ENCODE data around the gene GALNT6. TPM values are rescaled to one million over a fixed set of nuclear protein-coding genes. Genes with fewer than 3 reads are reported as not detected.
A peak's percentile ranks its signal among the peaks of the same experiment; 100 is the strongest.

Gene GALNT6
- total and polyA plus RNA-seq, 2 experiments from 2014 or later, result 4.3 to 9.4 TPM

GRCh38 chr12:51419425-51420193 lies 28.4 kb upstream of the GALNT6 start:
- no peaks in the 10 kb centered on the region for H4K20me1 ChIP-seq (ENCODE audit: insufficient read depth)
- H3K9ac ChIP-seq, result no peak overlapping the region
- H3K4me3 ChIP-seq, result no peak overlapping the region
- peaks cover 6% of the 10 kb centered on the region; the same call in 1 of the 2 replicates for H3K4me1 ChIP-seq (ENCODE audit: insufficient read depth)
- H3K36me3 ChIP-seq (ENCODE audit: low read depth), result no peaks in the 10 kb centered on the region
- WGBS, 2 experiments (ENCODE audit: low coverage in 1 of 2, low lambda C conversion rate in 2 of 2, missing lambda C conversion rate in 2 of 2), result 48 to 53% methylated on average over 11 of the region's 11 CpGs
- no peaks in the 10 kb centered on the region for H3K9me3 ChIP-seq (ENCODE audit: low read depth)
- H3K4me2 ChIP-seq (ENCODE audit: unreplicated experiment), result no peak overlapping the region
- no peaks in the 10 kb centered on the region for H3K27me3 ChIP-seq (replicated peaks; ENCODE audit: insufficient read depth)
- no peaks in the 10 kb centered on the region for H3K9me2 ChIP-seq (ENCODE audit: insufficient read depth)
- DNase-seq, result peak; percentile 11
- H2AFZ ChIP-seq, result no peak overlapping the region
- peaks cover 7% of the 10 kb centered on the region for H3F3A ChIP-seq (ENCODE audit: insufficient read depth)
- no peaks in the 10 kb centered on the region for H3K79me2 ChIP-seq (ENCODE audit: insufficient read depth)
- in situ Hi-C loops (cut with MboI), result loop anchor here (10.0 kb wide), 1 partner anchor 405 kb away; no protein-coding TSS in a partner anchor
- no peak for TF ChIP-seq EZH2 (IDR thresholded peaks at IDR 0.05; ENCODE audit: insufficient read depth, poor library complexity, severe bottlenecking)
- H3K27ac ChIP-seq, result no peak overlapping the region

- DNase-seq, result no peak
- no peaks in the 10 kb centered on the region for H4K20me1 ChIP-seq (ENCODE audit: insufficient read depth)
- H3K4me2 ChIP-seq (ENCODE audit: unreplicated experiment), result no peak overlapping the region
- H3K36me3 ChIP-seq (ENCODE audit: low read depth), result no peaks in the 10 kb centered on the region
- H3F3A ChIP-seq (ENCODE audit: insufficient read depth), result no peaks in the 10 kb centered on the region
- H3K9me2 ChIP-seq (ENCODE audit: insufficient read depth), result no peaks in the 10 kb centered on the region
- TF ChIP-seq EZH2 (IDR thresholded peaks at IDR 0.05; ENCODE audit: insufficient read depth, poor library complexity, severe bottlenecking), result no peak
- no peak overlapping the region for H3K9ac ChIP-seq
- 64 to 68% methylated on average over 4 of the region's 4 CpGs for WGBS, 2 experiments (ENCODE audit: low coverage in 1 of 2, low lambda C conversion rate in 2 of 2, missing lambda C conversion rate in 2 of 2)
- no peak overlapping the region for H3K27ac ChIP-seq
- H3K79me2 ChIP-seq (ENCODE audit: insufficient read depth), result no peaks in the 10 kb centered on the region
- no peak overlapping the region for H2AFZ ChIP-seq
- no peaks in the 10 kb centered on the region for H3K9me3 ChIP-seq (ENCODE audit: low read depth)
- in situ Hi-C loops (cut with MboI), result no loop called here
- no peaks in the 10 kb centered on the region for H3K27me3 ChIP-seq (replicated peaks; ENCODE audit: insufficient read depth)
- no peaks in the 10 kb centered on the region for H3K4me1 ChIP-seq (ENCODE audit: insufficient read depth)
- no peak overlapping the region for H3K4me3 ChIP-seq
Measured at GRCh38 chr12:51417826-51418225, 26.6 kb upstream of the GALNT6 start.

DNA sequence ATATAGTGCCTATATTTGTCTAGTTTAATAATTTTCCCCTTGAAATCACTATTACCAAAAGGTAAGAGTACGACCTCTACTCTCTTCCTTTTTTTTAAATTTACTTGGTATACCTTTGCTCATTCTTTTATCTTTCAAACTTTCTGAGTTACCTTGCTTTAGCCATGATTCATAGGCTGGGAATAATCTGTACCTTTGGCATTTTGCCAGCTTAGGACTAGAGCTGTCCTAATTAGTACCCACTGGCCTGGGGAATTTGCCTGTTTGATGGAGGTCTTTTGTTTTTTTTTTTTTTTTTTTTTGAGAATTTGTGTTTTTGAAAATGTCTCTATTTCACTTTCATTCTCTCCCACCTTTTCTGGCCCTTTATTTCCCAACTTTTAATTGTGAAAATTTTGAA lies 24.7 kb upstream of the GALNT6 start:
- H3K27me3 ChIP-seq (replicated peaks; ENCODE audit: insufficient read depth), result no peaks in the 10 kb centered on the region

GRCh38 chr12:51413791-51414190 lies 22.6 kb upstream of the GALNT6 start:
- Histone ChIP-seq H3K9me3 (ENCODE audit: low read depth) (no peaks in the 10 kb centered on the region), H3K36me3 (ENCODE audit: low read depth) (no peaks in the 10 kb centered on the region), H3K79me2 (ENCODE audit: insufficient read depth) (no peaks in the 10 kb centered on the region), H3K27ac (no peak overlapping the region), H3K4me3 (no peak overlapping the region), H3F3A (ENCODE audit: insufficient read depth) (no peaks in the 10 kb centered on the region), H4K20me1 (ENCODE audit: insufficient read depth) (no peaks in the 10 kb centered on the region), H2AFZ (no peak overlapping the region), H3K9ac (no peak overlapping the region), H3K27me3 (replicated peaks; ENCODE audit: insufficient read depth) (no peaks in the 10 kb centered on the region), H3K4me2 (ENCODE audit: unreplicated experiment) (no peak overlapping the region), H3K4me1 (ENCODE audit: insufficient read depth) (no peaks in the 10 kb centered on the region), H3K9me2 (ENCODE audit: insufficient read depth) (no peaks in the 10 kb centered on the region)
- DNase-seq, result no peak
- WGBS, 2 experiments (ENCODE audit: low coverage in 1 of 2, low lambda C conversion rate in 2 of 2, missing lambda C conversion rate in 2 of 2), result 74 to 79% methylated on average over 3 of the region's 3 CpGs
- no peak for TF ChIP-seq EZH2phosphoT487 (IDR thresholded peaks at IDR 0.05; ENCODE audit: insufficient read depth, low read depth)
- no peak for TF ChIP-seq EZH2 (IDR thresholded peaks at IDR 0.05; ENCODE audit: insufficient read depth, poor library complexity, severe bottlenecking)
- in situ Hi-C loops (cut with MboI), result no loop called here

More for the DNA sequence above, 24.7 kb upstream of the GALNT6 start:
- H3K9me3 ChIP-seq (ENCODE audit: low read depth), result no peaks in the 10 kb centered on the region
- no peaks in the 10 kb centered on the region for H4K20me1 ChIP-seq (ENCODE audit: insufficient read depth)
- in situ Hi-C loops (cut with MboI), result no loop called here
- H3F3A ChIP-seq (ENCODE audit: insufficient read depth), result no peaks in the 10 kb centered on the region
- H3K4me2 ChIP-seq (ENCODE audit: unreplicated experiment), result no peak overlapping the region
- H3K36me3 ChIP-seq (ENCODE audit: low read depth), result no peaks in the 10 kb centered on the region
- WGBS, 2 experiments (ENCODE audit: low coverage in 1 of 2, low lambda C conversion rate in 2 of 2, missing lambda C conversion rate in 2 of 2), result 95 to 96% methylated on average over 1 of the region's 1 CpG
- no peak overlapping the region for H3K9ac ChIP-seq
- no peaks in the 10 kb centered on the region for H3K79me2 ChIP-seq (ENCODE audit: insufficient read depth)
- DNase-seq, result peak; percentile 28
- no peak overlapping the region for H3K4me3 ChIP-seq
- H3K4me1 ChIP-seq (ENCODE audit: insufficient read depth), result no peaks in the 10 kb centered on the region
- TF ChIP-seq EZH2 (IDR thresholded peaks at IDR 0.05; ENCODE audit: insufficient read depth, poor library complexity, severe bottlenecking), result no peak
- TF ChIP-seq EZH2phosphoT487 (IDR thresholded peaks at IDR 0.05; ENCODE audit: insufficient read depth, low read depth), result no peak
- no peaks in the 10 kb centered on the region for H3K9me2 ChIP-seq (ENCODE audit: insufficient read depth)
- H3K27ac ChIP-seq, result no peak overlapping the region
- no peak overlapping the region for H2AFZ ChIP-seq

All from GM23248 (cell line).